ENCODE results near the gene IKBKG.
"Not testable (repeated sequence)": the region's sequence is repeated elsewhere in the genome, so short reads cannot be mapped to it uniquely, and the experiment has no call there.

The IKBKG gene, protein sequence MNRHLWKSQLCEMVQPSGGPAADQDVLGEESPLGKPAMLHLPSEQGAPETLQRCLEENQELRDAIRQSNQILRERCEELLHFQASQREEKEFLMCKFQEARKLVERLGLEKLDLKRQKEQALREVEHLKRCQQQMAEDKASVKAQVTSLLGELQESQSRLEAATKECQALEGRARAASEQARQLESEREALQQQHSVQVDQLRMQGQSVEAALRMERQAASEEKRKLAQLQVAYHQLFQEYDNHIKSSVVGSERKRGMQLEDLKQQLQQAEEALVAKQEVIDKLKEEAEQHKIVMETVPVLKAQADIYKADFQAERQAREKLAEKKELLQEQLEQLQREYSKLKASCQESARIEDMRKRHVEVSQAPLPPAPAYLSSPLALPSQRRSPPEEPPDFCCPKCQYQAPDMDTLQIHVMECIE

DNA sequence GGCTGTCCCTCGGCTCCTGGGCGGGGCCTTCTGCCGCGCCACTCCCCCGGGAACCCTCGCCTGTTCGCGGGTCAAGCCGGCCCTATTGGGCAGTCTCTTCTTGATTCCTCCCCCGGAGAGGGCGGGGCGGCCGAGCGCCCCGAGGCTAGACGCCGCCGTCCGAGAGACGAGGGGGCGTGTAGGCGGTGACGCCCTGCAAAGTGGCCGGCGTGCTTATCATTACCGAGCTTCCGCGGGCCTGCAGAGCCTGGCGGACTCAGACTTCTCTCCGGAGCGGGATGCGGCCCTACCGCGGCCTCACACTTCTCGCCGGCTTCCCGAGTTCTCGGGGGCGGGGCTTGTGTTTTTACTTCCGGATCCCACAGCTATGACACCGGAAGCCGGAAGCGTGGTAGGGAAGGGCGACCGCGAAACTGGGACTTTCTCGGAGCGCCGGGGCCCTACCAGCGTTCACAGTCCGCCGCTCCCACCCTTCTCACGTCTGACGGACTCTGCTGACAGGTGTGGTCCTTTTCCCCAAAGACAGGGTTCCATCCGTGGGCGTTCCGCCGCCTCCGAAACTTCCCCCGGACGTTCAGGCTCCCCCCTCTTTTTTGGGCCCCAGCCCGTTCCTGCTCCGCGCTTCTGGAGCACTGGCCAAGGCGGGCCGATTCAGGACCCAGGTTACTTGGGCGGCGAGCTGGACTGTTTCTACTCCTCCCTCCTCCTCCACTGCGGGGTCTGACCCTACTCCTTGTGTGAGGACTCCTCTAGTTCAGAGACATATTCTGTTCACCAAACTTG lies at the start of gene IKBKG:
Gene IKBKG (plus strand): TSS at position 376 of the 783 bp plus-strand sequence. CDS start 4,383 bp downstream, outside the sequence.
- Histone ChIP-seq H3K9ac (ENCODE audit: low read length) (peak within 1 kb of the TSS; percentile 74), H3K9me3 (ENCODE audit: control insufficient read depth, low read depth, low read length) (peaks cover 6% of the 10 kb centered on the region), H3K36me3 (ENCODE audit: control insufficient read depth, low read depth, low read length) (peaks cover 7% of the 10 kb centered on the region), H3K4me3 (ENCODE audit: low read length) (peak within 1 kb of the TSS; percentile 94), H3K27me3 (ENCODE audit: control insufficient read depth, insufficient read depth, low read length) (no peaks in the 10 kb centered on the region), H3K27ac (ENCODE audit: low read length) (peak within 1 kb of the TSS; percentile 16), H3K4me1 (ENCODE audit: control insufficient read depth, low read depth, low read length) (no peaks in the 10 kb centered on the region)

DNA sequence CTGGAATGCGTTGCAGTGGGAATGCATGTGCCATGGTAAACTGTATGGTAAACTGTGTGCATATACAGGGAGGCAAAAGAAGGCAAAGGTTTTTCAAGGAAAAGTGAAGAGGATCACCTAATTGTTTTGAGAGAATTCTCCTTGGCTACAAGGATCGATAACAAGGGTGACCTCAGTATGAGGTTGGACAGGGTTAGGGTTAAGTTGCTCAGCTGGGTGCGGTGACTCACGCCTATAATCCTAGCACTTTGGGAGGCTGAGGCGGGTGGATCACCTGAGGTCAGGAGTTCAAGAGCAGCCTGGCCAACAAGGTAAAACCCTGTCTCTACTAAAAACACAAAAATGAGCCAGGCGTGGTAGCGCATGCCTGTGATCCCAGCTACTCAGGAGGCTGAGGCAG lies 46.0 kb upstream of the IKBKG start:
- not testable (repeated sequence) for H3K9ac ChIP-seq (ENCODE audit: low read length); H3K27me3 ChIP-seq (ENCODE audit: control insufficient read depth, insufficient read depth, low read length); H3K36me3 ChIP-seq (ENCODE audit: control insufficient read depth, low read depth, low read length); H3K4me3 ChIP-seq (ENCODE audit: low read length); H3K27ac ChIP-seq (ENCODE audit: low read length); H3K9me3 ChIP-seq (ENCODE audit: control insufficient read depth, low read depth, low read length); H3K4me1 ChIP-seq (ENCODE audit: control insufficient read depth, low read depth, low read length)

DNA sequence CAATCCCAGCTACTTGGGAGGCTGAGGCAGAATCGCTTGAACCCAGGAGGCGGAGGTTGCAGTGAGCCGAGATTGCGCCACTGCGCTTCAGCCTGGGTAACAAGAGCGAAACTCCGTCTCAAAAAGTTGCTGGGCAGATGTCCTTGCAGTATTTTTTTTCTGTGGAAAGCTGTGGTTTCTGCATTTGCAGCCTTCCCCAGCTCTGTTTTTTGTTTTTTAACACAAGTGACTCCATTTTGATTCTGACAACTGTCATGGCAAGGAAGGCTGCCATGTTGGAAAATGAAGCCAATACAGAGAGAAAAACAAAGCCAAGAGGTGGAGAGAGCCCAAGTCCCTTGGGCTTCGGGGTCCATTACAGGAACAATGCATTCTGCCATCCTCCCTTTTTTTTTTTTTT lies 45.3 kb upstream of the IKBKG start:
- Histone ChIP-seq H3K9me3 (ENCODE audit: control insufficient read depth, low read depth, low read length) (peaks cover 3% of the 10 kb centered on the region), H3K9ac (ENCODE audit: low read length) (no peak overlapping the region), H3K27ac (ENCODE audit: low read length) (no peak overlapping the region), H3K4me1 (ENCODE audit: control insufficient read depth, low read depth, low read length) (no peaks in the 10 kb centered on the region), H3K27me3 (ENCODE audit: control insufficient read depth, insufficient read depth, low read length) (no peaks in the 10 kb centered on the region), H3K36me3 (ENCODE audit: control insufficient read depth, low read depth, low read length) (no peaks in the 10 kb centered on the region), H3K4me3 (ENCODE audit: low read length) (no peak overlapping the region)

DNA sequence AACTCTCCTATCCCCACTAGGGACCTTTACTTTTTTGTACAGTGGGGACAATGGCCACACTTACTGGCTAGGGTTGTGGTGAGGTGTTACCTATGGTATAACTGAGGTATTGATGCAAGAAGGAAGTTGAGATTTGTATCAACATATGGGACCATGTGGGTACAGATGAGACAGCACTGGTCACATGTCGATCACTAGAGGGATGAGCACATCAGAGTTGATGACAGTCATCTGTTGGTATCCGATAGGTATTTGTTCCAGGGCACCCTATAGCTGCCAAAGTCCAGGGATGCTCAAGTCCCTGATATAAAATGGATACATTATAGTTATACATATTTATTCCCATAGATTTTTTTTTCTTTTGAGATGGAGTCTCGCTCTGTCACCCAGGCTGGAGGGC lies 44.4 kb upstream of the IKBKG start:
- Histone ChIP-seq H3K36me3 (ENCODE audit: control insufficient read depth, low read depth, low read length) (no peaks in the 10 kb centered on the region), H3K4me1 (ENCODE audit: control insufficient read depth, low read depth, low read length) (no peaks in the 10 kb centered on the region), H3K9ac (ENCODE audit: low read length) (no peak overlapping the region), H3K4me3 (ENCODE audit: low read length) (no peak overlapping the region), H3K27me3 (ENCODE audit: control insufficient read depth, insufficient read depth, low read length) (no peaks in the 10 kb centered on the region), H3K27ac (ENCODE audit: low read length) (no peak overlapping the region), H3K9me3 (ENCODE audit: control insufficient read depth, low read depth, low read length) (no peaks in the 10 kb centered on the region)

DNA sequence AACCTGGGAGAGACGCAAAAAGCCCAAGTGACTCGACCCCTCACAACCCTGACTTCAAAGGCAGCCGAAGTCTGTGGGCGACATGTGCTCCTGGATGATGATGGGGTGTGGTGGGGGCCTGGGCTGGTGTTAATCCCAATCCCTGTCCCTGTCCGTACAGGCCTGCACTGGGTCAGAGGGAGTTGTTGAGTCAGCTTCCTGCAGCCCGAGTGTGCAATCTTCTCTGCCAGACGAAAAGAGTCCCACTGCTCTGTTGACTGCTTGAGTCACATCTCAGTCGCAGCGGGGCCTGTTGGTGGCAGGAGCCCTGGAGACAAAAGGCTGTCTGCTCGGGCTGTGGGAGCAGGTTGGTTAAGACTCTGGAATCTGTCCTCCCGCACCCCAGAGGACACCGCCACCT lies 41.7 kb upstream of the IKBKG start:
- H3K27ac ChIP-seq (ENCODE audit: low read length): no peak overlapping the region
- H3K36me3 ChIP-seq (ENCODE audit: control insufficient read depth, low read depth, low read length): no peaks in the 10 kb centered on the region
- no peaks in the 10 kb centered on the region for H3K27me3 ChIP-seq (ENCODE audit: control insufficient read depth, insufficient read depth, low read length)
- no peak overlapping the region for H3K9ac ChIP-seq (ENCODE audit: low read length)
- H3K4me3 ChIP-seq (ENCODE audit: low read length): no peak overlapping the region
- H3K4me1 ChIP-seq (ENCODE audit: control insufficient read depth, low read depth, low read length): no peaks in the 10 kb centered on the region
- peaks cover 4% of the 10 kb centered on the region for H3K9me3 ChIP-seq (ENCODE audit: control insufficient read depth, low read depth, low read length)

DNA sequence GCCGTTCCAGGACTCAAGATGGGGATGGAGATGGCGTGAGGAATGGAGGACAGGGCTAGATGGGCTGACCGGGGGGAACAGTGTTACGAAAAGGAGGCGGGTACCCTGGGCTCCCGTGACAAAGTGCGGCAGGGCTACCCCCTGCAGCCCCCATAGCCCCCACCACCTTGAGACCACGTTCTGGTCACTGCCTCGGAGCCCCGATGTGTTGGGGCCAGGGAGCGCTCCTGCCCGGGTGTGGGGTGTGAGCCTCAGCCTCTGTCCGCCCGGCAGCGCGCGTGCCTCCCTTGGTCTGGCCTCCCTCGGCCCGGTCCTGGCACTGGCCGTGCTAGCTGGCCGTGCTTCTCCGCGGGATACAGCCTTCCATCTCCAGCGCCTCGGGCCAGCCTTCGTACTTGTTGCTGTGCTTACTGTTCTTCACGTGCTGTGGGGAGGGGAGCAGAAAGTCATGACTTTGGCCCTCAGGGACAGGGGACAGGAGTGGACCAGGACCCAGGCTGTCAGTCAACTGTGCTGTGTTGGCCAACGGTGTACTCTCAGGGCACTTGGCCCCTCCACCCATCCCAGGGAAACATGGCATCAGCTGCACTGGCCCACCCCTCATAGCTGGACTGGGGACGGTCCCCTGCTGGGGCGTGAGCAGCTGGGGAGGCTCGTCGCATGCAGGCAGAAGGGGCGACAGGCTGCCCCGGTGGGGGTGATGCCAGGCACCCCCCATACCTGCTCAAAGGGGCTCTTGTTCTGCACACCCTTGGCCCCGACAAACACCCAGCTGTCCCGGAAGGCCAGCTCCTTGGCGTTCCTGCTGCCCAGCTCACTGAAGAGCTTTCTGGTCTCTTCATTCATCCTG lies 40.7 kb upstream of the IKBKG start:
- no peak overlapping the region for H3K27ac ChIP-seq (ENCODE audit: low read length)
- H3K9me3 ChIP-seq (ENCODE audit: control insufficient read depth, low read depth, low read length): peaks cover 4% of the 10 kb centered on the region
- H3K27me3 ChIP-seq (ENCODE audit: control insufficient read depth, insufficient read depth, low read length): no peaks in the 10 kb centered on the region

DNA sequence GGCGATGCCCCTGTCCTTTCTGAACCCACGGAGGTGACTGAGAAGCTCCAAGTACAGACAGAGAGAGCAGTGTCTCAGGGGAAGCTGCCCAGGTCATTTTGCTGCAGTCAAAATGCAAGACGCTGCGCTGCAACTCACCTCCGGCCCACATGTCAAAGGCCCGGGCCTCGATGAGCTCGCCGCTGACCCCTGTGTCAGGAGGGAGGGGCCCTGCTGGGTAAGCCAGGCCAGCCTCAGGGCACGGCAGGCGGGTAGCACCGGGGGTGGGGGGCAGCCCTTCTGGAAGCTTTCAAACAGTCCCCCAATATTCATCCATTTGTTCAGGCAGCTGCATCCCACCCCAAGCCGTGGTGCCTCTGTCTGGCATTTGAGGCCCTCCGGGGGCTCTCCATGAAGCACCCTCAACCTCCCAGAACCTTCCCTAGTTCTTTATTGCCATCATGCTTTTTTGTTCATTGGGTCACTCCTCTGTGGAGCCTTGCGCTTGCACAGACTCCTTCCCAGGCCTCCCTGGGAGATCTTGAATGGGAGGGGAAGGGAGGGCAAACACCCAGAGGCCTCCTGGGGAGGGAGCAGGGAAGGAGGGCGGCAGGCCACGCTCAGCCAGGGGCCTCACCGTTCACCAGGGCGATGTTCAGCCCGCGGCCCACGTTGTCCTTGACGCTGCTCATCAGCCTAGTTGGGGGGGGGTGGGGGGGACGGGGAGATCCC lies 39.6 kb upstream of the IKBKG start:
- no peaks in the 10 kb centered on the region for H3K27me3 ChIP-seq (ENCODE audit: control insufficient read depth, insufficient read depth, low read length)
- H3K36me3 ChIP-seq (ENCODE audit: control insufficient read depth, low read depth, low read length): no peaks in the 10 kb centered on the region
- H3K9ac ChIP-seq (ENCODE audit: low read length): no peak overlapping the region
- peaks cover 4% of the 10 kb centered on the region for H3K9me3 ChIP-seq (ENCODE audit: control insufficient read depth, low read depth, low read length)
- no peak overlapping the region for H3K4me3 ChIP-seq (ENCODE audit: low read length)
- H3K27ac ChIP-seq (ENCODE audit: low read length): no peak overlapping the region
- H3K4me1 ChIP-seq (ENCODE audit: control insufficient read depth, low read depth, low read length): no peaks in the 10 kb centered on the region

More for the DNA sequence above, 40.7 kb upstream of the IKBKG start:
- H3K4me1 ChIP-seq (ENCODE audit: control insufficient read depth, low read depth, low read length): no peaks in the 10 kb centered on the region
- H3K36me3 ChIP-seq (ENCODE audit: control insufficient read depth, low read depth, low read length): no peaks in the 10 kb centered on the region
- no peak overlapping the region for H3K4me3 ChIP-seq (ENCODE audit: low read length)
- no peak overlapping the region for H3K9ac ChIP-seq (ENCODE audit: low read length)

DNA sequence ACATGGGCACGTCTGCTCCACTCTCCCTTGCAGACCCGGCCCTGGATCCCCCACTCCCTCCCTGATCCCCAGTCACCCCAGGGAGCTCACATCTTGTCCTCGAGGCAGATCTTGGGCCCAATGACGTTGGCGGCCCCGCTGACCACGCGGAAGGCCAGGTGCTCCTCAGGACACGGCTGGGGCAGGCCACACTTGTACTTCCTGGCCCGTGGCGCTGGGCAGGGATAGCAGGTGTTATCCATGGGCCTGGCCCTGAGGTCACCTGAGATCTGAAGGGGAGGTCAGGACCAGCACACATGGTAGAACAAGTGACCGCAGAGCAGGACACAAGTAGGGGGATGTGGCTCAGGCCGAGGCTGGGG lies 39.1 kb upstream of the IKBKG start:
- H3K9me3 ChIP-seq (ENCODE audit: control insufficient read depth, low read depth, low read length): peaks cover 4% of the 10 kb centered on the region
- no peaks in the 10 kb centered on the region for H3K36me3 ChIP-seq (ENCODE audit: control insufficient read depth, low read depth, low read length)
- H3K9ac ChIP-seq (ENCODE audit: low read length): no peak overlapping the region
- H3K4me3 ChIP-seq (ENCODE audit: low read length): no peak overlapping the region
- no peaks in the 10 kb centered on the region for H3K27me3 ChIP-seq (ENCODE audit: control insufficient read depth, insufficient read depth, low read length)
- no peak overlapping the region for H3K27ac ChIP-seq (ENCODE audit: low read length)
- no peaks in the 10 kb centered on the region for H3K4me1 ChIP-seq (ENCODE audit: control insufficient read depth, low read depth, low read length)

DNA sequence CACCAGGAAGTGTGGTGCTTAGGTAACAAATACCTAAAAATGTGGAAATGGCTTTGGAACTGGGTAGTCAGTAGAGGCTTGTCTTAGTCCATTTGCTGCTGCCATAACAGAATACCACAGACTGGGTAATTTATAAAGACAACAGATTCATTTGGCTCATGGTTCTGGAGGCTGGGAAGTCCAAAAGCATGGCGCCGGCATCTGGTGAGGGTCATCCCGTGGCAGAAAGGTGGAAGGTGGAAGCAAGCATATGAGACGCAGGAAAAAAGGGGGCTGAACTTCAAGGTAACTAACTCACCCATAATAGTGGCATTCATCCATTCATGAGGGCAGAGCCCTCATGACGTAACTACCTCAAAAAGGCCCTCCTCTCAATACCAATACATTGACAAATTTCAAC lies 38.0 kb upstream of the IKBKG start:
- Histone ChIP-seq H3K4me3 (ENCODE audit: low read length) (no peak overlapping the region), H3K27ac (ENCODE audit: low read length) (no peak overlapping the region), H3K4me1 (ENCODE audit: control insufficient read depth, low read depth, low read length) (no peaks in the 10 kb centered on the region), H3K9ac (ENCODE audit: low read length) (no peak overlapping the region), H3K36me3 (ENCODE audit: control insufficient read depth, low read depth, low read length) (no peaks in the 10 kb centered on the region), H3K9me3 (ENCODE audit: control insufficient read depth, low read depth, low read length) (peaks cover 4% of the 10 kb centered on the region), H3K27me3 (ENCODE audit: control insufficient read depth, insufficient read depth, low read length) (no peaks in the 10 kb centered on the region)

DNA sequence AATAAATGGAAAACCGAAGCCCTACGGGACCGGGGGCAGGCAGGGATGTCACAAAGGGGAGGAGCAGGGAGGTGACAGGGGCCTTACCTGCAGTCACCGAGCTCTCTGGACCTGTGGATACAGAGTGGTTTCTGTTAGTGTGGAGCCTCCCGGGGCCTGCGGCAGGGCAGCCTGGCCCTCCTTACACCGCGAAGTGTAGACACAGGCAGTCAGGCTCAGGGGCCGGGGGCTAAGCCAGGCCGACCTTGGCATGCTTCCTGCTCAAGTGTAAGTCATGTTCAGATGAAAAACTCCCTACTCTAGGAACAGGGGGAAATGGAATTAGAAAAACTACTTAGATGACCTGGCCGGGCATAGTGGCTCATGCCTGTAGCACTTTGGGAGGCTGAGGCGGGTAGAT lies 35.7 kb upstream of the IKBKG start:
- Histone ChIP-seq H3K36me3 (ENCODE audit: control insufficient read depth, low read depth, low read length) (no peaks in the 10 kb centered on the region), H3K27me3 (ENCODE audit: control insufficient read depth, insufficient read depth, low read length) (no peaks in the 10 kb centered on the region), H3K9me3 (ENCODE audit: control insufficient read depth, low read depth, low read length) (peaks cover 4% of the 10 kb centered on the region), H3K27ac (ENCODE audit: low read length) (no peak overlapping the region), H3K4me1 (ENCODE audit: control insufficient read depth, low read depth, low read length) (no peaks in the 10 kb centered on the region), H3K4me3 (ENCODE audit: low read length) (no peak overlapping the region), H3K9ac (ENCODE audit: low read length) (no peak overlapping the region)
